ENCODE measurements around the gene C10orf62. TPM values are rescaled to one million over a fixed set of nuclear protein-coding genes. Genes with fewer than 3 reads are reported as not detected.

C10orf62 gene
- total RNA-seq, 1 donor = 0.36 TPM

- no peaks in the 10 kb centered on the region for H3K79me2 ChIP-seq (ENCODE audit: insufficient read depth, low read length)
- H4K20me1 ChIP-seq (ENCODE audit: insufficient read depth, low read length) = peaks cover 3% of the 10 kb centered on the region
- H3K27ac ChIP-seq (ENCODE audit: low read depth, low read length) = no peak overlapping the region
- H3K9me3 ChIP-seq (ENCODE audit: low read depth, low read length) = no peaks in the 10 kb centered on the region
- no peaks in the 10 kb centered on the region for H3K27me3 ChIP-seq (ENCODE audit: insufficient read depth, low read length)
- H3K36me3 ChIP-seq (ENCODE audit: insufficient read depth, low read length) = no peaks in the 10 kb centered on the region
- no peak overlapping the region for H2AFZ ChIP-seq (ENCODE audit: low read length)
- DNase-seq (ENCODE audit: insufficient read length, low spot score, missing footprints) = no peak
- H3K4me1 ChIP-seq (ENCODE audit: insufficient read depth, low read length) = peaks cover 26% of the 10 kb centered on the region
- TF ChIP-seq CTCF (IDR thresholded peaks at IDR 0.05; ENCODE audit: extremely low read depth, low read depth, low read length) = no peak
- no peak overlapping the region for H3K4me3 ChIP-seq (ENCODE audit: insufficient read depth, low read length)
- no peak overlapping the region for H3K4me2 ChIP-seq (ENCODE audit: insufficient read depth, low read length)
Measured at GRCh38 chr10:97598407-97599271, 9.1 kb downstream of the C10orf62 start.

- H3K4me2 ChIP-seq (ENCODE audit: insufficient read depth, low read length) = no peak overlapping the region
- no peak for TF ChIP-seq CTCF (IDR thresholded peaks at IDR 0.05; ENCODE audit: extremely low read depth, low read depth, low read length)
- no peaks in the 10 kb centered on the region for H3K27me3 ChIP-seq (ENCODE audit: insufficient read depth, low read length)
- H4K20me1 ChIP-seq (ENCODE audit: insufficient read depth, low read length) = peaks cover 3% of the 10 kb centered on the region
- H3K36me3 ChIP-seq (ENCODE audit: insufficient read depth, low read length) = no peaks in the 10 kb centered on the region
- no peak overlapping the region for H3K4me3 ChIP-seq (ENCODE audit: insufficient read depth, low read length)
- no peak for DNase-seq (ENCODE audit: insufficient read length, low spot score, missing footprints)
- H3K9me3 ChIP-seq (ENCODE audit: low read depth, low read length) = no peaks in the 10 kb centered on the region
- peaks cover 24% of the 10 kb centered on the region for H3K4me1 ChIP-seq (ENCODE audit: insufficient read depth, low read length)
- no peak overlapping the region for H2AFZ ChIP-seq (ENCODE audit: low read length)
- no peak overlapping the region for H3K27ac ChIP-seq (ENCODE audit: low read depth, low read length)
- no peaks in the 10 kb centered on the region for H3K79me2 ChIP-seq (ENCODE audit: insufficient read depth, low read length)
Measured at GRCh38 chr10:97599272-97599619, 9.7 kb downstream of the C10orf62 start.

- no peak overlapping the region for H3K4me2 ChIP-seq (ENCODE audit: insufficient read depth, low read length)
- H2AFZ ChIP-seq (ENCODE audit: low read length) = no peak overlapping the region
- no peak for DNase-seq (ENCODE audit: insufficient read length, low spot score, missing footprints)
- no peaks in the 10 kb centered on the region for H3K9me3 ChIP-seq (ENCODE audit: low read depth, low read length)
- no peak overlapping the region for H3K27ac ChIP-seq (ENCODE audit: low read depth, low read length)
- H3K4me1 ChIP-seq (ENCODE audit: insufficient read depth, low read length) = peaks cover 22% of the 10 kb centered on the region
- no peaks in the 10 kb centered on the region for H3K27me3 ChIP-seq (ENCODE audit: insufficient read depth, low read length)
- no peaks in the 10 kb centered on the region for H3K36me3 ChIP-seq (ENCODE audit: insufficient read depth, low read length)
- no peaks in the 10 kb centered on the region for H3K79me2 ChIP-seq (ENCODE audit: insufficient read depth, low read length)
- H3K4me3 ChIP-seq (ENCODE audit: insufficient read depth, low read length) = no peak overlapping the region
- peaks cover 3% of the 10 kb centered on the region for H4K20me1 ChIP-seq (ENCODE audit: insufficient read depth, low read length)
- TF ChIP-seq CTCF (IDR thresholded peaks at IDR 0.05; ENCODE audit: extremely low read depth, low read depth, low read length) = no peak
Measured at GRCh38 chr10:97600616-97601015, 11.1 kb downstream of the C10orf62 start.

- H3K9me3 ChIP-seq (ENCODE audit: low read depth, low read length) = no peaks in the 10 kb centered on the region
- H2AFZ ChIP-seq (ENCODE audit: low read length) = no peak overlapping the region
- TF ChIP-seq CTCF (IDR thresholded peaks at IDR 0.05; ENCODE audit: extremely low read depth, low read depth, low read length) = no peak
- no peak overlapping the region for H3K27ac ChIP-seq (ENCODE audit: low read depth, low read length)
- no peak overlapping the region for H3K4me3 ChIP-seq (ENCODE audit: insufficient read depth, low read length)
- no peaks in the 10 kb centered on the region for H3K79me2 ChIP-seq (ENCODE audit: insufficient read depth, low read length)
- peaks cover 13% of the 10 kb centered on the region for H3K4me1 ChIP-seq (ENCODE audit: insufficient read depth, low read length)
- H4K20me1 ChIP-seq (ENCODE audit: insufficient read depth, low read length) = no peaks in the 10 kb centered on the region
- no peak overlapping the region for H3K4me2 ChIP-seq (ENCODE audit: insufficient read depth, low read length)
- no peaks in the 10 kb centered on the region for H3K36me3 ChIP-seq (ENCODE audit: insufficient read depth, low read length)
- H3K27me3 ChIP-seq (ENCODE audit: insufficient read depth, low read length) = no peaks in the 10 kb centered on the region
- DNase-seq (ENCODE audit: insufficient read length, low spot score, missing footprints) = no peak
Measured at GRCh38 chr10:97601268-97602215, 12.0 kb downstream of the C10orf62 start.
